A549 (cell line): Measurements from ENCODE around the gene ZBTB8A. TPM values are rescaled to one million over a fixed set of nuclear protein-coding genes. Genes with fewer than 3 reads are reported as not detected.
"Not testable (repeated sequence)": the region's sequence is repeated elsewhere in the genome, so short reads cannot be mapped to it uniquely, and the experiment has no call there.

Experiments used
- ATAC-seq, 2 experiments: fragments of 200-7000 bp in 1 of 2; fragments of >200 bp in 1 of 2; cut with Nextera tagmentation in 1 of 2; cut with Tn5 transposase in 1 of 2; 3 replicates each; pipeline versions ENCODE4 v1.8.0 to v1.9.1; 2018 to 2020; ENCODE audit warnings: mild to moderate bottlenecking in 1 of 2, moderate library complexity in 1 of 2
- CTCF ChIA-PET: fragments of 300-600 bp; sonication (Branson Sonifier 250); formaldehyde crosslinking; extraction: SDS; loops from one replicate; lab custom pipeline; 2021; ENCODE audit warnings: antibody characterized with exemption, inconsistent platforms; lab: Yijun Ruan, JAX
- POLR2A ChIA-PET: fragments of 350-600 bp; formaldehyde crosslinking; extraction: SDS; loops from one replicate; lab custom pipeline; 2021; ENCODE audit warnings: antibody characterized with exemption, inconsistent platforms; lab: Yijun Ruan, JAX
- DNase-seq, 2 experiments: peaks; one replicate each; pipeline versions ENCODE4 v3.0.0 to v3.0.0-alpha.2; 2011 to 2016; ENCODE audit warnings: low read depth in 1 of 2, low spot score in 1 of 2
- FAIRE-seq: peaks from 2 replicates; lab custom pipeline; 2011; peaks lifted over from hg19 to GRCh38; lab: Jason Lieb, UNC
- H3K27ac ChIP-seq, 2 experiments: fragments of >200 bp; sonication (Bioruptor Twin); formaldehyde crosslinking; 3 replicates each; pipeline ENCODE4 v1.5.1; 2016 to 2017
- H3K4me1 ChIP-seq: fragments of >200 bp; sonication (Bioruptor Twin); formaldehyde crosslinking; 3 replicates; pipeline ENCODE4 v1.6.1; 2016
- H3K4me2 ChIP-seq: fragments of >200 bp; sonication (Bioruptor Twin); formaldehyde crosslinking; 3 replicates; pipeline ENCODE4 v1.6.1; 2016
- H3K4me3 ChIP-seq: fragments of >200 bp; sonication (Bioruptor Twin); formaldehyde crosslinking; 3 replicates; pipeline ENCODE4 v1.5.1; 2016
- H3K9me3 ChIP-seq: fragments of >200 bp; sonication (Bioruptor Twin); formaldehyde crosslinking; 3 replicates; pipeline ENCODE4 v1.6.1; 2016
- CBX8 ChIP-seq: fragments of 200-600 bp; sonication (generic); IDR thresholded peaks from 2 replicates; pipeline ENCODE4 v1.6.1; 2016
- CEBPB ChIP-seq, 2 experiments: fragments of >200 bp in 1 of 2; sonication (Bioruptor Twin) in 1 of 2; formaldehyde crosslinking in 1 of 2; IDR thresholded peaks; 2 replicates each; pipeline ENCODE4 v1.6.1; 2012 to 2016
- CHD4 ChIP-seq: fragments of 200-600 bp; sonication (generic); IDR thresholded peaks from 2 replicates; pipeline ENCODE4 v1.6.1; 2016; ENCODE audit warnings: antibody characterized with exemption, mild to moderate bottlenecking, borderline replicate concordance
- EHMT2 ChIP-seq: fragments of 200-600 bp; sonication (generic); IDR thresholded peaks from 2 replicates; pipeline ENCODE4 v1.6.1; 2016; ENCODE audit warnings: antibody characterized with exemption, low read depth, mild to moderate bottlenecking, moderate library complexity
- ESRRA ChIP-seq: fragments of 150-350 bp; IDR thresholded peaks from 2 replicates; pipeline ENCODE4 v1.6.1; 2014; ENCODE audit warnings: mild to moderate bottlenecking, low read length, borderline replicate concordance
- FOSL2 ChIP-seq, 2 experiments: fragments of 450-650 bp in 1 of 2; fragments of >200 bp in 1 of 2; sonication (Bioruptor Twin) in 1 of 2; formaldehyde crosslinking; IDR thresholded peaks; 2 replicates each; pipeline versions ENCODE4 v1.5.0 to v1.6.1; 2016 to 2020; ENCODE audit warnings: mild to moderate bottlenecking in 1 of 2, moderate library complexity in 1 of 2
- FOXS1 ChIP-seq: fragments of 250-450 bp; sonication (Bioruptor Pico); IDR thresholded peaks from 2 replicates; pipeline ENCODE4 v1.5.0; 2020; ENCODE audit warnings: mild to moderate bottlenecking, moderate library complexity
- HOXB13 ChIP-seq: fragments of 250-450 bp; sonication (Bioruptor Pico); IDR thresholded peaks from 2 replicates; pipeline ENCODE4 v1.5.0; 2020; ENCODE audit warnings: low read depth, mild to moderate bottlenecking, moderate library complexity
- MAZ ChIP-seq: fragments of 150-350 bp; IDR thresholded peaks from 2 replicates; pipeline ENCODE4 v1.6.1; 2014; ENCODE audit warnings: antibody characterized with exemption, low read depth, low read length, borderline replicate concordance
- PHF8 ChIP-seq: fragments of 200-600 bp; sonication (generic); IDR thresholded peaks from 2 replicates; pipeline ENCODE4 v1.6.1; 2016; ENCODE audit warnings: low read depth, mild to moderate bottlenecking, antibody characterized with exemption, moderate library complexity, borderline replicate concordance
- RCOR1 ChIP-seq: fragments of 150-350 bp; IDR thresholded peaks from 2 replicates; pipeline ENCODE4 v1.6.1; 2014; ENCODE audit warnings: antibody characterized with exemption, low read length, low read depth
- RNF2 ChIP-seq: fragments of 200-600 bp; sonication (generic); IDR thresholded peaks from 2 replicates; pipeline ENCODE4 v1.6.1; 2016; ENCODE audit warnings: low read depth, mild to moderate bottlenecking, antibody characterized with exemption, moderate library complexity, borderline replicate concordance
- SMC3 ChIP-seq: fragments of >200 bp; sonication (Bioruptor Twin); formaldehyde crosslinking; IDR thresholded peaks from 3 replicates; pipeline ENCODE4 v1.6.1; 2018; ENCODE audit warnings: inconsistent platforms
- SREBF2 ChIP-seq: fragments of 450-650 bp; IDR thresholded peaks from 2 replicates; pipeline ENCODE4 v1.6.1; 2014; ENCODE audit warnings: mild to moderate bottlenecking, moderate library complexity
- TP53 ChIP-seq: fragments of 250-450 bp; sonication (Bioruptor Pico); IDR thresholded peaks from 2 replicates; pipeline ENCODE4 v1.5.0; 2021; ENCODE audit warnings: mild to moderate bottlenecking, moderate library complexity
- ZC3H11A ChIP-seq: fragments of 450-650 bp; IDR thresholded peaks from 2 replicates; pipeline ENCODE4 v1.6.1; 2014; ENCODE audit warnings: antibody characterized with exemption, mild to moderate bottlenecking
- ZFP36 ChIP-seq: fragments of 450-650 bp; IDR thresholded peaks from 2 replicates; pipeline ENCODE4 v1.6.1; 2014; ENCODE audit warnings: borderline replicate concordance; ENCODE audit not compliant: partially characterized antibody
- WGBS: methylation state at CpG from one replicate; pipeline ENCODE4 v1.1.6; 2017; ENCODE audit errors: missing lambda C conversion rate; 5-methylcytosine and 5-hydroxymethylcytosine counted together
- polyA plus RNA-seq, 4 experiments: library from polyadenylated mRNA; depleted of rRNA in 3 of 4; stranded (reverse); fragments of >200 nt; fragmentation: RNase III in 1 of 4; extraction: RNeasy Plus Mini Kit Qiagen cat#74134 plus additional on column Dnase treatment in 1 of 4; gene quantifications; 2 replicates in 3 of 4; 3 replicates in 1 of 4; pipeline ENCODE4 v1.2.3, GENCODE V29; 2011 to 2017
- TF ChIP-seq, protein P1 (sequence below): fragments of 250-450 bp; sonication (Bioruptor Pico); IDR thresholded peaks from 2 replicates; pipeline ENCODE4 v1.5.0; 2020; ENCODE audit warnings: low read depth, mild to moderate bottlenecking, moderate library complexity
- TF ChIP-seq, protein P2 (sequence below): IDR thresholded peaks from 2 replicates; pipeline ENCODE4 v1.6.1; 2012; ENCODE audit warnings: low read depth, borderline replicate concordance
- TF ChIP-seq, protein P3 (sequence below): fragments of 150-350 bp; IDR thresholded peaks from 2 replicates; pipeline ENCODE4 v1.6.1; 2014; ENCODE audit warnings: low read depth, mild to moderate bottlenecking, low read length
- TF ChIP-seq, protein P4 (sequence below): IDR thresholded peaks from 2 replicates; pipeline ENCODE4 v1.6.1; 2012
- TF ChIP-seq, protein P5 (sequence below): fragments of >200 bp; sonication (Bioruptor Twin); formaldehyde crosslinking; IDR thresholded peaks from 3 replicates; pipeline ENCODE4 v1.6.1; 2016

ZBTB8A gene
- polyA plus RNA-seq, 2 of the 4 experiments (the other 2 are of a cell fraction): 2.7 to 6.0 TPM

DNA sequence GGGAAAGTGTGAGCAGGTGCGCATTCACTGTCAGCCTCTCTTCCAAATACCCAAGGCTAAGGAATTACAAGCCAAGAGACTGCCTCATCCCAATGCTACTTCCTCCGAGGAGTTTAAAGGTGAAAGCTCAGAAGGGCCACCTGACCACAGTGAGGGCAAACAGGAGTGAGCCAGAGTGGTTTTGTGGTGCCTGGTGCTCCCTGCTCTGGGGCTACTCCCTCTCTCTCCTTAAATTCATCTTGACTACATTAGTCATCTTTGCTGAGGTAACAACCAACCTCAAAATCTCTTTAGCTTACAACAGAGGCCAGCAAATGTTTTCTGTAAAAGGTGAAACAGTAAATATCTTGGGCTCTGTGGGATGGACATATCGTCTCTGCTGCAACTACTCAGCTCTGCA, 14.2 kb upstream of the ZBTB8A start (continued):
- TF ChIP-seq SREBF2 (no peak), CBX8 (no peak), MAZ (no peak), RCOR1 (no peak), SMC3 (no peak)
- TF ChIP-seq, protein P1, sequence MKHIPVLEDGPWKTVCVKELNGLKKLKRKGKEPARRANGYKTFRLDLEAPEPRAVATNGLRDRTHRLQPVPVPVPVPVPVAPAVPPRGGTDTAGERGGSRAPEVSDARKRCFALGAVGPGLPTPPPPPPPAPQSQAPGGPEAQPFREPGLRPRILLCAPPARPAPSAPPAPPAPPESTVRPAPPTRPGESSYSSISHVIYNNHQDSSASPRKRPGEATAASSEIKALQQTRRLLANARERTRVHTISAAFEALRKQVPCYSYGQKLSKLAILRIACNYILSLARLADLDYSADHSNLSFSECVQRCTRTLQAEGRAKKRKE: no peak
- TF ChIP-seq, protein P2, sequence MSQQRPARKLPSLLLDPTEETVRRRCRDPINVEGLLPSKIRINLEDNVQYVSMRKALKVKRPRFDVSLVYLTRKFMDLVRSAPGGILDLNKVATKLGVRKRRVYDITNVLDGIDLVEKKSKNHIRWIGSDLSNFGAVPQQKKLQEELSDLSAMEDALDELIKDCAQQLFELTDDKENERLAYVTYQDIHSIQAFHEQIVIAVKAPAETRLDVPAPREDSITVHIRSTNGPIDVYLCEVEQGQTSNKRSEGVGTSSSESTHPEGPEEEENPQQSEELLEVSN: no peak

DNA sequence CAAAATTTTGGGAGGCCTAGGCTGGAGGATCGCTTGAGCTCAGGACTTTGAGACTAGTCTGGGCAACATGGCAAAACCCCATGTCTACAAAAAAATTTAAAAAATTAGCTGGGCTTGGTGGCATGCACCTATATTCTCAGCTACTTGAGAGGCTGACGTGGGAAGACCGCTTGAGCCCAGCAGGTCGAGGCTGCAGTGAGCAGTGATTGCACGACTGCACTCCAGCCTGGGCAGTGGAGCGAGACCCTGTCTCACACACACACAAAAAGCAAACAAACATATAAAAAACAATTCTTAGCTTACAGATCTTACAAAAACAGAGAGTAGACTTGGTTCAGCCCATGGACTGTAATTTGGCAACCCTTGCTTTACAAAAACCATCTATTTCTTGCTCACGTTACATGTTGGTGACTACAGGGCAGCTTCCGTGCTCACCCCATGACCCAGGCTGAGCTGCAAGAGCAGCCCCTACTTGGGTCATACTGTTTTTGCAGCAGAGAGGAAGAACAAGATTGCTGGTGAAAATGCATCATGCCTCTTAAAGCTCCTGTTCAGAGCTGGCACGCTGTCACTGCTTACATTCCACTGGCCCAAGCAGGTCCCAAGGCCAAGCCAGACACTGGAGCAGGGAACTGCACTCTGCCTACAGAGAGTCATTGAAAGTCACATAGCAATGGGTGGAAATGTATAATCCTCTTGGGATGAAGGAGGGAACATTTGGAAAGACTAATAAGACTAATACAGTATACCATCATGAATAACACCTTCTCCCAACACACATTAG, 13.4 kb upstream of the ZBTB8A start:
- CTCF ChIA-PET: interaction anchor here (1.0 to 1.4 kb wide), 2 partner anchors 13 to 125 kb away, joined by 3 to 4 read pairs; partner anchors contain the start of gene ZBTB8A

DNA sequence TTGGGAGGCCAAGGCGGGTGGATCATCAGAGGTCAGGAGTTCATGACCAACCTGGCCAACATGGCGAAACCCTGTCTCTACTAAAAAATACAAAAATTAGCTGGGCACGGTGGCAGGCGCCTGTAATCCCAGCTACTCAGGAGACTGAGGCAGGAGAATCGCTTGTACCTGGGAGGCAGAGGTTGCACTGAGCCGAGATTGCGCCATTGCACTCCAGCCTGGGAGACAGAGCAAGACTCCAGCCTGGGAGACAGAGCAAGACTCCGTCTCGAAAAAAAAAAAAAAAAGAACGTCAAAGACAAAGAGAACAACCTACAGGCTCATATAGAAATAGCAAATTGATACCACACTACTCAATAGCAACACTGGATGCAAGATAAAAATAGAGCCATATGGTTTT, 10.7 kb upstream of the ZBTB8A start:
- H3K4me2 ChIP-seq, POLR2A ChIA-PET, H3K4me1 ChIP-seq, ATAC-seq, H3K27ac ChIP-seq, CTCF ChIA-PET, H3K9me3 ChIP-seq, FAIRE-seq, H3K4me3 ChIP-seq, DNase-seq: not testable (repeated sequence)
- 71% methylated on average over 10 of the region's 10 CpGs for WGBS

More for the DNA sequence above, 13.4 kb upstream of the ZBTB8A start:
- 91% methylated on average over 9 of the region's 9 CpGs for WGBS
- DNase-seq (no peak), ATAC-seq (no peak), FAIRE-seq (no peak)
- H3K4me1 ChIP-seq: no peaks in the 10 kb centered on the region
- POLR2A ChIA-PET: interaction anchor here (0.5 kb wide), 1 partner anchor 123 kb away, joined by 6 read pairs; no protein-coding TSS in a partner anchor
- TF ChIP-seq, protein P3, sequence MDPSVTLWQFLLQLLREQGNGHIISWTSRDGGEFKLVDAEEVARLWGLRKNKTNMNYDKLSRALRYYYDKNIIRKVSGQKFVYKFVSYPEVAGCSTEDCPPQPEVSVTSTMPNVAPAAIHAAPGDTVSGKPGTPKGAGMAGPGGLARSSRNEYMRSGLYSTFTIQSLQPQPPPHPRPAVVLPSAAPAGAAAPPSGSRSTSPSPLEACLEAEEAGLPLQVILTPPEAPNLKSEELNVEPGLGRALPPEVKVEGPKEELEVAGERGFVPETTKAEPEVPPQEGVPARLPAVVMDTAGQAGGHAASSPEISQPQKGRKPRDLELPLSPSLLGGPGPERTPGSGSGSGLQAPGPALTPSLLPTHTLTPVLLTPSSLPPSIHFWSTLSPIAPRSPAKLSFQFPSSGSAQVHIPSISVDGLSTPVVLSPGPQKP: no peak
- TF ChIP-seq FOSL2 (IDR thresholded peaks at IDR 0.05) (no peak), FOSL2 (CRISPR knock-in tag; IDR thresholded peaks at IDR 0.05) (no peak), TP53 (CRISPR knock-in tag) (no peak), RNF2 (no peak), CEBPB (IDR thresholded peaks at IDR 0.05) (no peak)
- TF ChIP-seq, protein P4, sequence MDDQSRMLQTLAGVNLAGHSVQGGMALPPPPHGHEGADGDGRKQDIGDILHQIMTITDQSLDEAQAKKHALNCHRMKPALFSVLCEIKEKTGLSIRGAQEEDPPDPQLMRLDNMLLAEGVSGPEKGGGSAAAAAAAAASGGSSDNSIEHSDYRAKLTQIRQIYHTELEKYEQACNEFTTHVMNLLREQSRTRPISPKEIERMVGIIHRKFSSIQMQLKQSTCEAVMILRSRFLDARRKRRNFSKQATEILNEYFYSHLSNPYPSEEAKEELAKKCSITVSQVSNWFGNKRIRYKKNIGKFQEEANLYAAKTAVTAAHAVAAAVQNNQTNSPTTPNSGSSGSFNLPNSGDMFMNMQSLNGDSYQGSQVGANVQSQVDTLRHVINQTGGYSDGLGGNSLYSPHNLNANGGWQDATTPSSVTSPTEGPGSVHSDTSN: no peak
- no peaks in the 10 kb centered on the region for H3K9me3 ChIP-seq
- H3K4me2 ChIP-seq: no peak overlapping the region
- H3K4me3 ChIP-seq: no peak overlapping the region
- H3K27ac ChIP-seq: no peak overlapping the region

DNA sequence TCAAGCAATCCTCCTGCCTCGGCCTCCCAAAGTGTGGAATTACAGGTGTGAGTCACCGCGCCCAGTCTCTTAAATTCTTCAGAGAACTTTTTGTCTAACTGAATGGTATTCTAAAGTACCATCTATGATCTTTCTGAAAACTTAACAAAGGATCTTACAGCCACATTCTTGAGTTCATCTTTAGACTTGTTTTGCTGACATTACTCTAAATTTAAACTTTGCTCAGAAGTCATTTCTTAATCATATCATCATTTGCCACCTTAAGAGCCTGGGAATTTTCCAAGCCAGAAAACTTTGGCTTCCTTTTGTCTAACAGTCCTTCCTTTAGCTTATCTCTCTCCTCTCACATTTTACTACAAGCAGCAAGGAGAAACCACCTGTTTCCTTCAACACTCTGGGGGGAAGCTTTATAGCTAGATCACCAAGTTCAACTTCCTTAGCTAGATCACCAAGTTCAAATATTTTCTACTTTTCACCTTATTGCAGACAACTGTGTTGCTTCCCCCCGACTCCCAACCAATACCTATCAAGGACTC, 5.4 kb upstream of the ZBTB8A start:
- CTCF ChIA-PET: interaction anchor here (0.5 to 2.7 kb wide), 4 partner anchors 13 to 252 kb away, joined by 4 to 24 read pairs (median 4); no protein-coding TSS in a partner anchor
- WGBS: 79% methylated on average over 4 of the region's 4 CpGs

More for the DNA sequence above, 5.4 kb upstream of the ZBTB8A start:
- FAIRE-seq (no peak), ATAC-seq (no peak)
- no peak overlapping the region for H3K4me2 ChIP-seq
- H3K4me1 ChIP-seq: 0 out of 3 replicates have a peak, but pooled peaks cover 4% of the 10 kb centered on the region
- no peak overlapping the region for H3K4me3 ChIP-seq
- no peak for TF ChIP-seq RNF2
- TF ChIP-seq FOXS1 (CRISPR knock-in tag): no peak
- no peak for TF ChIP-seq FOSL2 (IDR thresholded peaks at IDR 0.05)
- no peak for TF ChIP-seq FOSL2 (CRISPR knock-in tag; IDR thresholded peaks at IDR 0.05)
- TF ChIP-seq HOXB13 (CRISPR knock-in tag): no peak
- no peak for TF ChIP-seq SREBF2
- no peak for TF ChIP-seq ESRRA
- TF ChIP-seq, protein P5, sequence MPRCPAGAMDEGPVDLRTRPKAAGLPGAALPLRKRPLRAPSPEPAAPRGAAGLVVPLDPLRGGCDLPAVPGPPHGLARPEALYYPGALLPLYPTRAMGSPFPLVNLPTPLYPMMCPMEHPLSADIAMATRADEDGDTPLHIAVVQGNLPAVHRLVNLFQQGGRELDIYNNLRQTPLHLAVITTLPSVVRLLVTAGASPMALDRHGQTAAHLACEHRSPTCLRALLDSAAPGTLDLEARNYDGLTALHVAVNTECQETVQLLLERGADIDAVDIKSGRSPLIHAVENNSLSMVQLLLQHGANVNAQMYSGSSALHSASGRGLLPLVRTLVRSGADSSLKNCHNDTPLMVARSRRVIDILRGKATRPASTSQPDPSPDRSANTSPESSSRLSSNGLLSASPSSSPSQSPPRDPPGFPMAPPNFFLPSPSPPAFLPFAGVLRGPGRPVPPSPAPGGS: no peak
- no peak for TF ChIP-seq ZC3H11A
- TF ChIP-seq CHD4: no peak
- TF ChIP-seq ZFP36: no peak
- no peak for TF ChIP-seq RCOR1
- no peak for TF ChIP-seq EHMT2
- TF ChIP-seq PHF8: no peak
- TF ChIP-seq, all 56 proteins: peak for 0
- POLR2A ChIA-PET: no interaction called here
- Histone ChIP-seq H3K27ac (no peak overlapping the region), H3K9me3 (0 out of 3 replicates have a peak, but pooled peaks cover 2% of the 10 kb centered on the region)
- no peak for DNase-seq
